Measurements from ENCODE around the gene CKM. TPM values are rescaled to one million over a fixed set of nuclear protein-coding genes. Genes with fewer than 3 reads are reported as not detected.

The CKM gene
- total and polyA plus RNA-seq, 2 donors (not counting 3 experiments of a cell fraction or from before 2014, with no cell fraction given): not detected

DNA sequence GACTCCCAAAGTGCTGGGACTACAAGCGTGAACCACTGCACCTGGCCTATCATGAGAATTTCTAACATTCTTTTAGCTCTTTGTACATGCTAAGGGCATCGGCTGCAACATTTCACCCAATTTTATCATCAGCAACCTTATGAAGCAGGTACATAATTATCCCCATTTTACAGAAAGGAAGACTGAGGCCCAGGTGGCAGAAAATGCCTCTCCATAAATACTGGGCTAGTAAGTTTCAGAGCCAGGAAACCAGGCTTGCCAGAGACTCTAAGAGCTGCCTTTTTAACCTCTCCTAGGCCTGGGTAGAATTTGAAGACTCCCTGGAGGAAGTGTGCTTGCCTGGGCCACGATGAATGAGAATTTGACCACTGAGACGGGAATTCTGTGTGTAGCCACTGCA is 45.5 kb upstream of the CKM start:
- ChIA-PET CTCF (interaction anchor here (1.0 to 1.6 kb wide), 2 partner anchors 22 to 35 kb away, joined by 4 to 8 read pairs; no protein-coding TSS in a partner anchor), POLR2A (no interaction called here)
- Histone ChIP-seq H2AFZ (ENCODE audit: low read depth, low read length) (no peak overlapping the region), H3K9me1 (replicated peaks; ENCODE audit: control insufficient read depth, extremely low read depth, insufficient read depth, low read length) (no peaks in the 10 kb centered on the region), H4K20me1 (replicated peaks; ENCODE audit: control insufficient read depth, extremely low read depth, insufficient read depth, low read length) (no peaks in the 10 kb centered on the region), H3K79me2 (ENCODE audit: control insufficient read depth, insufficient read depth, low read length) (peaks cover 18% of the 10 kb centered on the region), H3K27ac (ENCODE audit: insufficient read depth, low read depth, low read length) (no peak overlapping the region), H3K27me3 (ENCODE audit: control insufficient read depth in 2 of 2, insufficient read depth in 2 of 2, low read length in 2 of 2) (no peaks in the 10 kb centered on the region), H3K9me3 (replicated peaks; ENCODE audit: control insufficient read depth, insufficient read depth, low read length) (no peaks in the 10 kb centered on the region), H3K36me3 (ENCODE audit: control insufficient read depth in 2 of 2, extremely low read depth in 1 of 2, insufficient read depth in 2 of 2, low read length in 2 of 2) (peaks cover 1 to 3% of the 10 kb centered on the region in 2 experiments), H3K4me3 (replicated peaks in 1 of 3; ENCODE audit: insufficient read depth in 1 of 3, low read depth in 1 of 3, low read length in 3 of 3) (no peak overlapping the region), H3K4me2 (ENCODE audit: insufficient read depth, low read length) (no peak overlapping the region), H3K4me1 (ENCODE audit: control insufficient read depth, extremely low read depth, insufficient read depth, low read length) (peaks cover 5% of the 10 kb centered on the region), H3K9ac (replicated peaks; ENCODE audit: extremely low read depth, insufficient read depth, low read length) (no peak overlapping the region)
- TF ChIP-seq POLR2AphosphoS5 (IDR thresholded peaks at IDR 0.05; ENCODE audit: insufficient read depth, low read depth, low read length) (no peak), GATA2 (IDR thresholded peaks at IDR 0.05; ENCODE audit: insufficient read depth, insufficient read length, low read depth, low read length) (no peak), POLR2A (IDR thresholded peaks at IDR 0.05; ENCODE audit: low read depth, low read length) (no peak), FOS (IDR thresholded peaks at IDR 0.05; ENCODE audit: borderline replicate concordance, insufficient read depth, low read length) (no peak), EZH2 (IDR thresholded peaks at IDR 0.05; ENCODE audit: borderline replicate concordance, low read depth, low read length, severe bottlenecking) (no peak), MYC (IDR thresholded peaks at IDR 0.05; ENCODE audit: low read depth, low read length) (no peak), JUN (IDR thresholded peaks at IDR 0.05; ENCODE audit: borderline replicate concordance, insufficient read depth, insufficient read length, low read depth) (no peak)
- TF ChIP-seq, protein P1, sequence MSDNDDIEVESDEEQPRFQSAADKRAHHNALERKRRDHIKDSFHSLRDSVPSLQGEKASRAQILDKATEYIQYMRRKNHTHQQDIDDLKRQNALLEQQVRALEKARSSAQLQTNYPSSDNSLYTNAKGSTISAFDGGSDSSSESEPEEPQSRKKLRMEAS (IDR thresholded peaks at IDR 0.05; ENCODE audit: insufficient read depth, insufficient read length): no peak
- TF ChIP-seq, protein P2, sequence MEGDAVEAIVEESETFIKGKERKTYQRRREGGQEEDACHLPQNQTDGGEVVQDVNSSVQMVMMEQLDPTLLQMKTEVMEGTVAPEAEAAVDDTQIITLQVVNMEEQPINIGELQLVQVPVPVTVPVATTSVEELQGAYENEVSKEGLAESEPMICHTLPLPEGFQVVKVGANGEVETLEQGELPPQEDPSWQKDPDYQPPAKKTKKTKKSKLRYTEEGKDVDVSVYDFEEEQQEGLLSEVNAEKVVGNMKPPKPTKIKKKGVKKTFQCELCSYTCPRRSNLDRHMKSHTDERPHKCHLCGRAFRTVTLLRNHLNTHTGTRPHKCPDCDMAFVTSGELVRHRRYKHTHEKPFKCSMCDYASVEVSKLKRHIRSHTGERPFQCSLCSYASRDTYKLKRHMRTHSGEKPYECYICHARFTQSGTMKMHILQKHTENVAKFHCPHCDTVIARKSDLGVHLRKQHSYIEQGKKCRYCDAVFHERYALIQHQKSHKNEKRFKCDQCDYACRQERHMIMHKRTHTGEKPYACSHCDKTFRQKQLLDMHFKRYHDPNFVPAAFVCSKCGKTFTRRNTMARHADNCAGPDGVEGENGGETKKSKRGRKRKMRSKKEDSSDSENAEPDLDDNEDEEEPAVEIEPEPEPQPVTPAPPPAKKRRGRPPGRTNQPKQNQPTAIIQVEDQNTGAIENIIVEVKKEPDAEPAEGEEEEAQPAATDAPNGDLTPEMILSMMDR (IDR thresholded peaks at IDR 0.05; ENCODE audit: extremely low read depth in 1 of 2, insufficient read depth in 1 of 2, low read depth in 1 of 2, low read length in 2 of 2): no peak
- intact Hi-C loops (cut with micrococcal nuclease): no loop called here
- no peak for FAIRE-seq
- no TSS peak for BruUV-seq (replicated peaks)
- no peak for DNase-seq (ENCODE audit: low read depth, low spot score)
- dilution Hi-C loops (cut with MboI; ENCODE audit: extremely low pct_ligation_motif_present, low sequenced_read_pairs): no loop called here
